Measurements from ENCODE around the gene SLC5A4. TPM values are rescaled to one million over a fixed set of nuclear protein-coding genes. Genes with fewer than 3 reads are reported as not detected.

Gene SLC5A4
- total and polyA plus RNA-seq, 2 of the 4 experiments (the other 2 are of a cell fraction), result 0.10 to 0.18 TPM

GRCh38 chr22:32206774-32207758 lies 48.1 kb downstream of the SLC5A4 start:
- ChIA-PET POLR2A (ENCODE audit: unreplicated experiment) (no interaction called here), CTCF (no interaction called here)
- peaks cover 16% of the 10 kb centered on the region; the same call in 1 of the 2 replicates for H3K27me3 ChIP-seq (ENCODE audit: control insufficient read depth, insufficient read depth, low read length)
- no peaks in the 10 kb centered on the region for H3K79me1 ChIP-seq (ENCODE audit: low read depth in 1 of 2, low read length in 2 of 2)
- no peak overlapping the region for H4K5ac ChIP-seq (ENCODE audit: low read depth, low read length)
- DNase-seq (no peak), ATAC-seq (ENCODE audit: low read depth) (peak; percentile 45; the same call in 1 of the 2 replicates)
- no peak overlapping the region for H2BK120ac ChIP-seq (ENCODE audit: low read depth, low read length)
- no peaks in the 10 kb centered on the region for H4K20me1 ChIP-seq (ENCODE audit: insufficient read depth, low read length)
- no peaks in the 10 kb centered on the region for H3K9me3 ChIP-seq (ENCODE audit: control insufficient read depth, insufficient read depth, low read length)
- no peak overlapping the region for H3K27ac ChIP-seq (ENCODE audit: insufficient read depth, low read length)
- no peak overlapping the region for H3K4ac ChIP-seq (ENCODE audit: low read depth, low read length)
- H2AFZ ChIP-seq (replicated peaks; ENCODE audit: low read length, poor library complexity), result peak overlapping the region; percentile 43
- no peak overlapping the region for H2BK15ac ChIP-seq (ENCODE audit: low read depth, low read length)
- no peak overlapping the region for H4K91ac ChIP-seq (ENCODE audit: insufficient read depth, low read depth, low read length)
- no peak overlapping the region for H3K18ac ChIP-seq (ENCODE audit: low read depth, low read length)
- no peak overlapping the region for H3K14ac ChIP-seq (replicated peaks; ENCODE audit: low read depth, low read length)
- WGBS, 2 experiments (ENCODE audit: extremely low coverage in 2 of 2, insufficient read length in 1 of 2), result 50% methylated on average over 2 of the region's 22 CpGs; no CpG with 5 or more reads in 1 of the 2 experiments
- no peak overlapping the region for H3K9ac ChIP-seq (ENCODE audit: low read depth, low read length)
- H3K4me1 ChIP-seq (ENCODE audit: control insufficient read depth, insufficient read depth, low read length), result no peaks in the 10 kb centered on the region
- no peaks in the 10 kb centered on the region for H3K9me1 ChIP-seq (ENCODE audit: insufficient read depth, low read length)
- intact Hi-C loops (cut with micrococcal nuclease) (no loop called here), dilution Hi-C loops (cut with HindIII; ENCODE audit: low sequenced_read_pairs, unreplicated experiment) (no loop called here), in situ Hi-C loops (cut with MboI; ENCODE audit: low sequenced_read_pairs) (no loop called here)
- H4K8ac ChIP-seq (ENCODE audit: low read depth in 2 of 2, low read length in 2 of 2), result no peak overlapping the region
- no peak overlapping the region for H2BK20ac ChIP-seq (ENCODE audit: low read depth, low read length)
- H2AK5ac ChIP-seq (ENCODE audit: low read depth, low read length), result no peak overlapping the region
- no peak overlapping the region for H3K4me3 ChIP-seq (ENCODE audit: insufficient read depth, low read depth, low read length)
- TF ChIP-seq CHD1 (IDR thresholded peaks at IDR 0.05; ENCODE audit: low read depth, low read length) (no peak), CTCF (conservative IDR thresholded peaks at IDR 0.05; ENCODE audit: low read depth, low read length) (peak; percentile 29; the same call in 1 of the 2 replicates), SMC3 (IDR thresholded peaks at IDR 0.05; ENCODE audit: low read depth, low read length) (no peak)
- no peaks in the 10 kb centered on the region for H3K36me3 ChIP-seq (ENCODE audit: control insufficient read depth, insufficient read depth, low read length)
- H2BK5ac ChIP-seq (ENCODE audit: low read depth, low read length, poor library complexity, severe bottlenecking), result no peak overlapping the region
- peak overlapping the region; percentile 42 for H2AK9ac ChIP-seq (replicated peaks; ENCODE audit: low read depth, low read length, poor library complexity)
- BruUV-seq (replicated peaks), result no TSS peak
- H3K56ac ChIP-seq (ENCODE audit: extremely low read depth, insufficient read depth, low read length), result no peak overlapping the region
- H3K4me2 ChIP-seq (ENCODE audit: low read depth, low read length), result no peak overlapping the region
- H3K23ac ChIP-seq (ENCODE audit: low read depth, low read length), result no peak overlapping the region

Data from IMR-90 (cell line).